ENCODE measurements around the gene PKP3.
"Not testable (repeated sequence)": the region's sequence is repeated elsewhere in the genome, so short reads cannot be mapped to it uniquely, and the experiment has no call there.

The PKP3 gene

GRCh38 chr11:394858-395655 lies 1.0 kb downstream of the PKP3 start:
- DNase-seq (ENCODE audit: low spot score): no peak

GRCh38 chr11:395866-396265 lies 1.9 kb downstream of the PKP3 start:
- no peak for DNase-seq (ENCODE audit: low spot score)

DNA sequence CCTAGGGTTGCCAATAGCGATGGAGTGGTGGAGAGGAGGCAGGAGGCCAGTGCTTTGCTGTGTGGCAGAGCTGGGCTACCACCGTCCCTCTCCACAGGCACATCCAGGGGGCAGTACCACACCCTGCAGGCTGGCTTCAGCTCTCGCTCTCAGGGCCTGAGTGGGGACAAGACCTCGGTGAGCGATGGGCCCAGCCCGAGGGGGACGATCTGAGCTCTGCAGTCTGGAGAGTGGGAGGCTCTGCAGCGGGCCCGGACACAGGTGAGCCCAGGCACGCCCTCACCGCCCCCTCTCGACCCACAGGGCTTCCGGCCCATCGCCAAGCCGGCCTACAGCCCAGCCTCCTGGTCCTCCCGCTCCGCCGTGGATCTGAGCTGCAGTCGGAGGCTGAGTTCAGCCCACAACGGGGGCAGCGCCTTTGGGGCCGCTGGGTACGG lies 2.5 kb downstream of the PKP3 start:
- peak; percentile 72 for DNase-seq (ENCODE audit: low spot score)

DNA sequence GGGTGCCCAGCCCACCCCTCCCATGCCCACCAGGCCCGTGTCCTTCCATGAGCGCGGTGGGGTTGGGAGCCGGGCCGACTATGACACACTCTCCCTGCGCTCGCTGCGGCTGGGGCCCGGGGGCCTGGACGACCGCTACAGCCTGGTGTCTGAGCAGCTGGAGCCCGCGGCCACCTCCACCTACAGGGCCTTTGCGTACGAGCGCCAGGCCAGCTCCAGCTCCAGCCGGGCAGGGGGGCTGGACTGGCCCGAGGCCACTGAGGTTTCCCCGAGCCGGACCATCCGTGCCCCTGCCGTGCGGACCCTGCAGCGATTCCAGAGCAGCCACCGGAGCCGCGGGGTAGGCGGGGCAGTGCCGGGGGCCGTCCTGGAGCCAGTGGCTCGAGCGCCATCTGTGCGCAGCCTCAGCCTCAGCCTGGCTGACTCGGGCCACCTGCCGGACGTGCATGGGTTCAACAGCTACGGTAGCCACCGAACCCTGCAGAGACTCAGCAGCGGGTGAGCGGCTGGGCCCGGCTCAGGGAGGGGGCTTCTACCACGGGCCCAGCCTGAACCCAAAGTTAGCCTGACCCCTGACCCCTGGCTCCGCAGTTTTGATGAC lies 3.0 kb downstream of the PKP3 start:
- peak; percentile 85 for DNase-seq (ENCODE audit: low spot score)

DNA sequence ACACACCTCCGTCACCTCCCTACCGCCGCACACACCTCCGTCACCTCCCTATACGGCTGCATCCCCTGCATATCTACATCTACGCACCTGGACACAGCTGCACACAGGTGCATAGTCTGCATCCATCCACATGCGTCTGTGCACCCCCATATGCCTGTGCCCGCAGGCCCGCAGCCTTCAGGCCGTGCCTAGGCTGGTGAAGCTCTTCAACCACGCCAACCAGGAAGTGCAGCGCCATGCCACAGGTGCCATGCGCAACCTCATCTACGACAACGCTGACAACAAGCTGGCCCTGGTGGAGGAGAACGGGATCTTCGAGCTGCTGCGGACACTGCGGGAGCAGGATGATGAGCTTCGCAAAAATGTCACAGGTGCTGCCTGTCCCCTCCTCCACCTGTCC lies 4.8 kb downstream of the PKP3 start:
- no peak for DNase-seq (ENCODE audit: low spot score)

- no peak for DNase-seq (ENCODE audit: low spot score)
Observed at GRCh38 chr11:399731-400211, 5.8 kb downstream of the PKP3 start.

- DNase-seq (ENCODE audit: low spot score): no peak
Observed at GRCh38 chr11:400241-400689, 6.3 kb downstream of the PKP3 start.

GRCh38 chr11:401196-401595 lies 7.2 kb downstream of the PKP3 start:
- DNase-seq (ENCODE audit: low spot score): not testable (repeated sequence)

DNA sequence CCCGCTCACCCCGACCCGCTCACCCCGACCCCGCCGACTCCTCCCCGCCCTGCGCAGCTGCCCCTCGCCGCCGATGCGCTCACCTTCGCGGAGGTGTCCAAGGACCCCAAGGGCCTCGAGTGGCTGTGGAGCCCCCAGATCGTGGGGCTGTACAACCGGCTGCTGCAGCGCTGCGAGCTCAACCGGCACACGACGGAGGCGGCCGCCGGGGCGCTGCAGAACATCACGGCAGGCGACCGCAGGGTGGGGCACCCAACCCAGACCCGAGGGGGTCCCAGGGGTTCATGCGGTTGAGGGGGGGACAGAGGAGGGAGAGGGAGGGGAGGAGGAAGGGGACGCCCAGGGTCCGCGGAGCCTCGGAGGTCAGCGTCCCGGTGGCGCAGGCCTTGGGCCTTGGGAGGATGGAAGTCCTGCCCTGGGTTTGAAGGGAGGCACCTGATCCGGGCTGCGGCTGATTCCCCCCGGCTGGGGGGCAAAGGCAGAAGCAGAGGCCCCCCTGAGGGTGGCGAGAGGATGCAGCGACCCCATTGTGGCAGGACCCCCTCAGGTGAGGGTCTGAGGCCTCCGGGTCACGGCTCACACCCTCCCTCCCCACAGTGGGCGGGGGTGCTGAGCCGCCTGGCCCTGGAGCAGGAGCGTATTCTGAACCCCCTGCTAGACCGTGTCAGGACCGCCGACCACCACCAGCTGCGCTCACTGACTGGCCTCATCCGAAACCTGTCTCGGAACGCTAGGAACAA lies 9.2 kb downstream of the PKP3 start:
- no peak for DNase-seq (ENCODE audit: low spot score)

GRCh38 chr11:403761-404431 lies 9.9 kb downstream of the PKP3 start:
- no peak for DNase-seq (ENCODE audit: low spot score)

DNA sequence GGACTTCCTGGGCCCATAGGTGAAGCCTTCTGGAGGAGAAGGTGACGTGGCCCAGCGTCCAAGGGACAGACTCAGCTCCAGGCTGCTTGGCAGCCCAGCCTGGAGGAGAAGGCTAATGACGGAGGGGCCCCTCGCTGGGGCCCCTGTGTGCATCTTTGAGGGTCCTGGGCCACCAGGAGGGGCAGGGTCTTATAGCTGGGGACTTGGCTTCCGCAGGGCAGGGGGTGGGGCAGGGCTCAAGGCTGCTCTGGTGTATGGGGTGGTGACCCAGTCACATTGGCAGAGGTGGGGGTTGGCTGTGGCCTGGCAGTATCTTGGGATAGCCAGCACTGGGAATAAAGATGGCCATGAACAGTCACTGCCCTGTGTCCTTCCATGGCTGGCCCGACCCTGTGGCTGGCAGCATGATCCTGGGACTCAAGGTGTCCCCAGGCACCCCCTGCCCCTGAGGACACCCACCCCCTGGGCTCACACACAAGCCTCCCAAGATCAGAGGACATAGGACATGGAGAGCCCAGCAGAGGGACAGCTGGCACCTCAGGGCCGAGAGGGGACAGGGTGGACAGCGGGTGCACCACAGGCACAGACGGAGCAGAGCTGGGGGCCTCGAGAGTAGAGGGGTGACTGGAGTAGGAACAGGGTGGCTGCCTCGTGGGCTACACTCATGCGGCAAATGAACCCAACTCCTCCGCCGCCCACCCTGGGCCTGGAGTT lies 10.7 kb downstream of the PKP3 start:
- no peak for DNase-seq (ENCODE audit: low spot score)

GRCh38 chr11:405323-405953 lies 11.4 kb downstream of the PKP3 start:
- DNase-seq (ENCODE audit: low spot score): no peak

GRCh38 chr11:405954-406795 lies 12.2 kb downstream of the PKP3 start:
- no peak for DNase-seq (ENCODE audit: low spot score)

GRCh38 chr11:406796-407650 lies 13.0 kb downstream of the PKP3 start:
- peak; percentile 98 for DNase-seq (ENCODE audit: low spot score)

DNA sequence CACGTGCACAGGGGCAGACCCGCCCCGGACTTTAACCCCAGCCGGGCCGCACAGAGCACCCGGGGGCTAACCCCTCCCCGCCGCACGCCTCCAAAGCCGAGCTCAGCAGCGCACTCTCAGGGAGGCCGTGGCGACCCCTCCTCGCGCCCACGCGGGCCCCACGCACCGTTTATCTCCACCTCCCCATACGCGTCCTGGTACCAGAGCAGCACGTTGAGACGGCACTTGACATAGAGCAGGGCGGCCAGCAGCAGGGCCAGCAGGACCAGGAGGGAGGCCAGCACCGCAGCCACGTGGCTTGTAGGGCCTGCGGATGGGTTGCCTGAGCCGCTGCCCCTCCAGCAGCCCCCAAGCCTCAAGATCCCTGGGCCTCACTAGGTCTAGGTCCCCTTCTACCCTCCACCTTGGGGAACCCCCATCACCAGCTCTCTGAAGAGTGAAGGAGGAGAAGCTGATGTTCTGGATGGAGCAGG lies 13.7 kb downstream of the PKP3 start:
- DNase-seq (ENCODE audit: low spot score): no peak

GRCh38 chr11:408154-409007 lies 14.4 kb downstream of the PKP3 start:
- no peak for DNase-seq (ENCODE audit: low spot score)

GRCh38 chr11:409008-409599 lies 15.1 kb downstream of the PKP3 start:
- DNase-seq (ENCODE audit: low spot score): no peak

Data from D341Med (cell line).